Hematopoietic multipotent progenitor cell treated with erythropoietin and hydrocortisone succinate and interleukin-3 and kit ligand, for 17 days (in vitro differentiated cells): ENCODE data around the gene RNF187.

Source experiments
- DNase-seq: peaks from one replicate; pipeline ENCODE4 v3.0.0-alpha.2; 2015; ENCODE audit warnings: low spot score

The RNF187 gene

GRCh38 chr1:228510101-228510802 lies 23.1 kb downstream of the RNF187 start:
- peak; percentile 79 for DNase-seq

- DNase-seq = peak; percentile 73
Measured at GRCh38 chr1:228510803-228511413, 23.7 kb downstream of the RNF187 start.

DNA sequence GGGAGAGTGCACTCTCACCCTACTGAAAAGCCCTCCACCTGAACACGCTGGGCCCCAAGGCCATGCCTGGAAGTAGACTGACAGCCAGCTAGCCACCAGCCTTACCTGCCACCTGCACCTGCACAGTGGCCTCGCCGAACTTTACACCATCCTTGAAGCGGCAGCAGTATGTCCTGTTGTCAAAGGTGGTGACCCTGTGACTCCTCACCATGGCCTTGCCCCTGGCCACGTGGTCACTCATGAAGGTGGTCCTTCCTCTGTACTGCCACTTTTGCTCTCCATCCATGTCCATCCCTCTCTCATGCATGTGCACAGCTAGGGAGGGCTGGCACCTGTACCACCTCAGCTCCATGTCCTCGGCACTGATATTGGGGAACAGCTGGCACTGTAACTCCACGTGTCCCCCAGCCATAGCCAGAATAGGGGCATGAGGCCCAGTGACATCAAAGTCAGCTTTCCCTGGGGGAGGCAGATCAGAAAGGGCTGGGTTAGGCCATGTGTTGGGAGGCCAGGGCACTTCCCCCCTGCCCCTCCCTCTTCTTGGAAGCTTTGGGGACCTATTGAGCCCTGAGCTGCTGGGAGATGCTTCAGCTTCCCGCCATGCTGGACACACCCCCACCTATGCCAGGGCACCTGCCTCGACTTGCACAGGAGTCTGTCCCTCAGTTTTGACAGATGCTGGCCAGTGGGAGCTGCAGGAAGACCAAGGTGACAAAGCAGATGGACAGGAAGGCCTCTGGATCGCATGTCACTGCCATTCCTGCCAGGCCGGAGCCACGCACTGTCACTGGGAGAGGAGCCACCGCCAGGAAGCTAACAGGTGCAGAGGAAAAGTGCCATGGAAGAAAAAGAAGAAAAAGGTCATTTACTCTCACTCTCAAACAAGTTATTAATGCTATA lies 24.6 kb downstream of the RNF187 start:
- DNase-seq = peak; percentile 57

GRCh38 chr1:228512781-228513198 lies 25.6 kb downstream of the RNF187 start:
- DNase-seq = peak; percentile 76

GRCh38 chr1:228513236-228513900 lies 26.2 kb downstream of the RNF187 start:
- peak; percentile 96 for DNase-seq

GRCh38 chr1:228514421-228514820 lies 27.2 kb downstream of the RNF187 start:
- peak; percentile 87 for DNase-seq

DNA sequence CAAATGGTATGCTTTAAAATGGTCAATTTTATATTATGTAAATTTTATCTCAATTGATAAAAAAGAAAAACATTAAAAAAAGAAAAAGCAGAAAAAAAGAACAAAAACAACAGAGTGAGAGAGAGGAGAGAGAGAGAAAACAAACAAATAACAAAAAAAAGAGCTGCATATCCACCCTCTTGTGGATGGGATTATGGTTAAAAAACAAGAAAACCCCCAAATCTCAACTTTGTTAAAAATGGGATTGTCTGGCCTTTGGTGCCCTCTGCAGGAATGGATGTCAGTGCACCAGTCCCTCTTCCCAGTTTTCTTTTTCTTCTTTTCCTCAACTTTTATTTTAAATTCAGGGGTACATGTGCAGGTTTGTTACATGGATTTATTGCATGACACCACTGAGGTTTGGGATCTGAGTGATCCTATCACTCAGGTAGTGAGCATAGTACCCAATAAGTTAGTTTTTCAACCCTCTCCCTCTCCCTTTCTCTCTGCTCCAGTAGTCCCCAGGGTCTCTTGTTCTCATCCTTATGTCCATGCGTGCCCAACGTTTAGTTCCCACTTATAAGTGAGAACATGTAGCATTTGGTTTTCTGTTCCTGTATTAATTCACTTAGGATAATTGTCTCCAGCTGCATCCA lies 28.1 kb downstream of the RNF187 start:
- peak; percentile 84 for DNase-seq

DNA sequence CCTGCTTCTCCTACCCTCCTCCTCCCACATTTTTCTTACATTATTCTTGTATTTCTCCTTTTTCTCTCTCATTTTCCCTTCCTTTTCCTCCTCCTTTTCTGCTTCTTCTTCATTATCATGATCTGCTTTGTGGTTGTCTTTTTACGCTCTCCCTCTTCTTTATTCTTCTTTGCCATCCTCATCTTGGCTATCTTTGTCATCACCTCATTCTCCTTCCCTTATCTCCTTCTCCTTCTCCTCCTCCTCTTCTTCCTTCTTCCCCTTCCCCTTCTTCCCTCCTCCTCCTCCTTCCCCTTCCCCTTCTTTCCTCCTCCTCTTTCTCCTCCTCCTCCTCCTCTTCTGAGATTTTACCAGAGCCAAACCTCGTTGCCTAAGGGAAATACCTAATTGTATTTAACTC lies 30.5 kb downstream of the RNF187 start:
- no peak for DNase-seq

DNA sequence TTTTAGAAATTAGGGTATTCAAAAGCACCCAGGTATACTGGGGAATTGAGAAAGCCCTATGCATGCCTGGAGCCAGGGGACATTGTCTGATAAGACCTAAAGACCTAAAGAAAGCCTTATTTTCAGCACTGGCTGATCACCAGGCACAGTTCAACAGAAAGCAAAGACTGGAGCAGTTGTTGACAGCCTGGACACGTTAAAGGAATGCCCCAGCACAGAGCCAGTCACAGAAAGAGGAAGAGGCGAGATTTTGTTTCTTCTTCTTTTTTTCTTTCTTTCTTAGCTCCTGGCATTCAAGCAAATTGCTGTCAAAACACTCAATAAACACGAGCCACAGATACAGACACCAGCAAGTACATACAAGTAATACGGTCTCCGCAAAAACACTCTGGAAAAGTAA lies 40.4 kb downstream of the RNF187 start:
- DNase-seq = no peak

DNA sequence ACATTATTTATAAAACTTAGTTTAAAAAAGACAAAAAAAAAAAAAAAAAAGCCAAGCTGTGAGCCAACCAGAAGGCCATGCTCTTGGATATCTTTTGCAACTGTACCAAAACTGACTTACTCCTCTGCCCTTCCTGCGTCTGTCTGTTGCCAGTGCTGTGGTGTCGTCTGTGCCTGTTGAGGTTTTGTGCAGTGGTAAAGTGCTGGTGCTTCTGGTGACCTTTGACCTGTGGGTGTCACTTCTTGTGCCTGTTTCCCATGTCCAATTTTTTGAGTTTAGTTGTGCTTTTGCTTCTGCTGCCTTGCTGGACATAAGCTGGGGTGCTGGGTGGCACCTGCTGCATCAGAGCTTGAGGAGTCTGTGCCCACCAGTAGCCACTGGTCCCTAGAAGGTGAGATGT lies 41.4 kb downstream of the RNF187 start:
- DNase-seq = no peak

DNA sequence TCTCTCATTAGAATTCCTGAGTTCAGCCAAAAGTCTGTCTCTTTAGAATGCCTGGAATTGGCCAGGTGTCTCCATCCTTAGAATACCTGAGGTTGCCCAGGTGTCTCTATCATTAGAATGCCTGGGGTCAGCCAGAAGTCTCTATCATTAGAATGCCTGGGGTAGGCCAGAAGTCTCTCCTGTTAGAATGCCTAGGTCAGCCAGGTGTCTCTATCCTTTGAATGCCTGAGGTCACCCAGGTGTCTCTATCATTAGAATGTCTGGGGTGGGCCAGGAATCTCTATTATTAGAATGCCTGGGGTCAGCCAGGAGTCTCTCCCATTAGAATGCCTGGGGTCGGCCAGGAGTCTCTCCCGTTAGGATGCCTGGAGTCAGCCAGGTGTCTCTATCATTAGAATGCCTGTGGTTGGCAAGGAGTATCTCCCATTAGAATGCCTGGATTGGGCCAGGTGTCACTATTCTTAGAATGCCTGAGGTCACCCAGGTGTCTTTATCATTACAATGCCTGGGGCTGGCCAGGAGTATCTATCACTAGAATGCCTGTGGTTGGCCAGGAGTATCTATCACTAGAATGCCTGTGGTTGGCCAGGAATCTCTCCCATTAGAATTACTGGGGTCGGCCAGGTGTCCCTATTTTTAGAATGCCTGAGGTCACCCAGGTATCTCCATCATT lies 43.0 kb downstream of the RNF187 start:
- DNase-seq = no peak

- DNase-seq = no peak
Measured at GRCh38 chr1:228530951-228531731, 44.0 kb downstream of the RNF187 start.

DNA sequence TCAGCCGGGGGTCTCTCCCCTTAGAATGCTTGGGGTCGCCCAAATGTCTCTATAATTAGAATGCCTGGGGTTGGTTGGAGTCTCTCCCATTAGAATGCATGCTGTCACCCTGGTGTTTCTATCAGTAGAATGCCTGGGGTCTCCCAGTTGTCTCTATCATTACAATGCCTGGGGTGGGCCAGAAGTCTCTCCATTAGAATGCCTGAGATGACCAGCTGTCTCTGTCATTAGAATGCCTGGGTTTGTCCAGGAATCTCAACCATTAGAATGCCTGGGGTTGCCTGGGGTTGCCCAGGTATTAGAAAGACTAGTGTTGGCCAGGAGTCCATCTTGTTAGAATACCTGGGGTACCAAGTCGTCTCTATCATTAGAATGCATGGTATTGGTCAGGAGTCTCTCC lies 51.6 kb downstream of the RNF187 start:
- DNase-seq = no peak

- DNase-seq = no peak
Measured at GRCh38 chr1:228540161-228540917, 53.2 kb downstream of the RNF187 start.

DNA sequence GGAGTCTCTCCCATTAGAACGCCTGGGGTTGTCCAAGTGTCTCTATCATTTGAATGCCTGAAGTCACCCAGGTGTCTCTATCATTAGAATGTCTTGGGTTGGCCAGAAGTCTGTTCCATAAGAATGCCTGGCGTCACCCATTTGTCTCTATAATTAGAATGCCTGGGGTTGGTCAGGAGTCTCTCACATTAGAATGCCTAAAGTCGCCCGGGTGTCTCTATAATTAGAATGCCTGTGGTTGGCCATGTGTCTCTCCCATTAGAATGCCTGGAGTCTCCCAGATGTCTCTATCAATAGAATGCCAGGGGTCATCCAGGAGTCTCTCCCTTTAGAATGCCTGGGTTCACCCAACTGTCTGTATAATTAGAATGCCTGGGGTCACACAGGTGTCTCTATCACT lies 54.5 kb downstream of the RNF187 start:
- DNase-seq = no peak

DNA sequence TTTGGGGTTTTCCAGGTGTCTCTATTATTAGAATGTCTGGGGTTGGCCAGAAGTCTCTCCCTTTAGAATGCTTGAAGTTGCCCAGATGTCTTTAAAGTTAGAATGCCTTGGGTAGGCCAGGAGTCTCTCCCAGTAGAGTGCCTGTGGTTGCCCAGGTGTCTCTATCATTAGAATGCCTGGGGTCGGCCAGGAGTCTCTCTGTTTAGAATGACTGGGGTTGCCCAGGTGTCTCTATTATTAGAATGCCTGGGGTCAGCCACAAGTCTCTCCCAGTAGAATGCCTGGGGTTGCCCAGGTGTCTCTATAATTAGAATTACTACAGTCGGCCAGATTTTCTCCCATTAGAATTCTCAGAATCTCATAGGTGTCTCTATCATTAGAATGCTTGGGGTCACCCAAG lies 55.2 kb downstream of the RNF187 start:
- no peak for DNase-seq

GRCh38 chr1:228542981-228543380 lies 55.8 kb downstream of the RNF187 start:
- DNase-seq = no peak

GRCh38 chr1:228543396-228543795 lies 56.2 kb downstream of the RNF187 start:
- DNase-seq = no peak

GRCh38 chr1:228544021-228544850 lies 57.1 kb downstream of the RNF187 start:
- no peak for DNase-seq
